Hepatocyte (in vitro differentiated cells): ENCODE data around the gene GULP1. TPM values are rescaled to one million over a fixed set of nuclear protein-coding genes. Genes with fewer than 3 reads are reported as not detected.
A peak's percentile ranks its signal among the peaks of the same experiment; 100 is the strongest.

Experiments
- DNase-seq: peaks from one replicate; pipeline ENCODE4 v3.0.0-alpha.2; 2016; ENCODE audit warnings: low spot score
- H2AFZ ChIP-seq: fragments of 200-600 bp; sonication (generic); 2 replicates; pipeline ENCODE4 v1.6.0; 2016; ENCODE audit warnings: antibody characterized with exemption, mild to moderate bottlenecking
- H3K27ac ChIP-seq: fragments of 200-600 bp; sonication (generic); 2 replicates; pipeline ENCODE4 v1.5.1; 2016; ENCODE audit warnings: mild to moderate bottlenecking
- H3K27me3 ChIP-seq: fragments of 200-600 bp; sonication (generic); 2 replicates; pipeline ENCODE4 v1.6.1; 2016
- H3K36me3 ChIP-seq: fragments of 200-600 bp; sonication (generic); replicated peaks from 2 replicates; pipeline ENCODE4 v1.5.1; 2016; ENCODE audit warnings: low read depth; ENCODE audit not compliant: insufficient read depth
- H3K4me1 ChIP-seq: fragments of 200-600 bp; sonication (generic); 2 replicates; pipeline ENCODE4 v1.5.1; 2016; ENCODE audit warnings: mild to moderate bottlenecking, moderate library complexity; ENCODE audit not compliant: insufficient read depth
- H3K4me2 ChIP-seq: fragments of 200-600 bp; sonication (generic); 2 replicates; pipeline ENCODE4 v1.6.0; 2016
- H3K4me3 ChIP-seq: fragments of 200-600 bp; sonication (generic); 2 replicates; pipeline ENCODE4 v1.5.1; 2016; ENCODE audit warnings: mild to moderate bottlenecking
- H3K79me2 ChIP-seq: fragments of 200-600 bp; sonication (generic); 2 replicates; pipeline ENCODE4 v1.6.0; 2017; ENCODE audit warnings: mild to moderate bottlenecking
- H3K9me2 ChIP-seq: fragments of 200-600 bp; sonication (generic); replicated peaks from 2 replicates; pipeline ENCODE4 v1.6.0; 2017; ENCODE audit warnings: mild to moderate bottlenecking; ENCODE audit not compliant: insufficient read depth
- H3K9me3 ChIP-seq: fragments of 200-600 bp; sonication (generic); 2 replicates; pipeline ENCODE4 v1.5.1; 2016; ENCODE audit warnings: low read depth, mild to moderate bottlenecking
- H4K20me1 ChIP-seq: fragments of 200-600 bp; sonication (generic); 2 replicates; pipeline ENCODE4 v1.6.0; 2016; ENCODE audit warnings: mild to moderate bottlenecking; ENCODE audit not compliant: insufficient read depth, poor library complexity, severe bottlenecking
- CTCF ChIP-seq: fragments of 200-600 bp; sonication (generic); IDR thresholded peaks from 2 replicates; pipeline ENCODE4 v1.5.1; 2016; ENCODE audit warnings: antibody characterized with exemption, mild to moderate bottlenecking; ENCODE audit not compliant: poor library complexity
- EZH2 ChIP-seq: fragments of 200-600 bp; sonication (generic); IDR thresholded peaks from 2 replicates; pipeline ENCODE4 v1.6.1; 2016; ENCODE audit warnings: antibody characterized with exemption, mild to moderate bottlenecking, borderline replicate concordance
- EZH2phosphoT487 ChIP-seq: fragments of 200-600 bp; sonication (generic); IDR thresholded peaks from one replicate; pipeline ENCODE4 v1.6.1; 2018; ENCODE audit warnings: antibody characterized with exemption, mild to moderate bottlenecking, low read depth, moderate library complexity; ENCODE audit not compliant: unreplicated experiment, severe bottlenecking
- WGBS: methylation state at CpG from one replicate; pipeline ENCODE4 v1.1.6; 2016; ENCODE audit warnings: low lambda C conversion rate; ENCODE audit errors: missing lambda C conversion rate; 5-methylcytosine and 5-hydroxymethylcytosine counted together
- polyA plus RNA-seq: library from polyadenylated mRNA; unstranded; fragments of >200 nt; fragmentation: Nextera tagmentation; extraction: Ambion mirVana; gene quantifications from 2 replicates; pipeline ENCODE4 v1.2.1, GENCODE V29; 2016
- total RNA-seq: library from RNA; depleted of rRNA; stranded (reverse); fragments of >200 nt; gene quantifications from 2 replicates; pipeline ENCODE4 v1.2.3, GENCODE V29; 2014

Gene GULP1
- total and polyA plus RNA-seq, 2 experiments from 2014 or later: 55.6 to 135 TPM

DNA sequence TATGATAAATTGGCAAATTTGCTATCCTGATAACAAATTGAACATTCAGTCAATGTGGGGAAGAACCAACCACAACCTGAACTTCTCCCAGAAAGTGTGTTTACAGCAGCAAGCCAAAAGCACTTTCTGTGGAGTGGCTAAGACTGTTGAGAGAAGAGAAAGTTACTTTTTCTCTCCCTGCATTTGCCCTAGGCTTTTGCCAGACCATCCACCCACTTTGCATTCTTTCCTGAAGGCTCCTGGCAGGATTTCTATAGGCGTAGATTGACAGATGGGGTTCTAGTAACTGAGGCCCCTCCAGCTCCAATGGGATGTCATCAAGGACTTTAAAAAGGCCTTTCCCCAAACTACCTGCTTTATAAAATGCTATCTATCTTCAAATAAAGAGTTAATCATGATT is 215.2 kb downstream of the GULP1 start:
- Histone ChIP-seq H3K36me3 (no peaks in the 10 kb centered on the region), H3K27me3 (no peaks in the 10 kb centered on the region), H3K79me2 (no peaks in the 10 kb centered on the region), H3K9me2 (no peaks in the 10 kb centered on the region), H4K20me1 (no peaks in the 10 kb centered on the region), H3K9me3 (no peaks in the 10 kb centered on the region), H3K4me2 (no peak overlapping the region), H2AFZ (no peak overlapping the region), H3K27ac (no peak overlapping the region), H3K4me1 (no peaks in the 10 kb centered on the region), H3K4me3 (no peak overlapping the region)
- 96% methylated on average over 1 of the region's 1 CpG for WGBS
- no peak for DNase-seq
- no peak for TF ChIP-seq EZH2
- no peak for TF ChIP-seq EZH2phosphoT487
- TF ChIP-seq CTCF: no peak

DNA sequence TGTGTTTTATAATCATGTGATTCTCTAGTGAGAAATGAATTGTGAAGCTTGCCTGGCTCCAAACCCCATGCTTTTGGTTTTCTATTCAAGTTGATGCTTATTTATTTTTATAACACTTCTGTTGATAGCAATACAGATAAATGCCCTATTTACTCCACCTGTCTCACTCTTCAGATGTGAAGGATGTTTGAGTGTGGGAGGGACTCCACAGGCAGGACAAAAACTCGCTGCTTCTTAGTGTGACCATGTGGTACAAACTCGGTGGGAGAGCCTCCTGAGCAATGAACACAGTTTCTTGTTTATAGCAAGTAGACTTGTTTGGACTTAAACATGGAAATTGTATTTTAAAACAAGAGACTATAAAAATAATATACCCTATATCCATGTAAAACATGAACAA is 219.7 kb downstream of the GULP1 start:
- no peaks in the 10 kb centered on the region for H3K79me2 ChIP-seq
- H3K4me2 ChIP-seq: no peak overlapping the region
- H4K20me1 ChIP-seq: no peaks in the 10 kb centered on the region
- no peak overlapping the region for H2AFZ ChIP-seq
- H3K4me1 ChIP-seq: no peaks in the 10 kb centered on the region
- 49% methylated on average over 2 of the region's 2 CpGs for WGBS
- H3K9me3 ChIP-seq: no peaks in the 10 kb centered on the region
- no peak overlapping the region for H3K4me3 ChIP-seq
- DNase-seq: no peak
- H3K9me2 ChIP-seq: no peaks in the 10 kb centered on the region
- TF ChIP-seq CTCF (no peak), EZH2 (no peak), EZH2phosphoT487 (no peak)
- no peak overlapping the region for H3K27ac ChIP-seq
- H3K27me3 ChIP-seq: no peaks in the 10 kb centered on the region
- no peaks in the 10 kb centered on the region for H3K36me3 ChIP-seq

GRCh38 chr2:188512456-188512855 is 220.8 kb downstream of the GULP1 start:
- Histone ChIP-seq H3K27me3 (no peaks in the 10 kb centered on the region), H3K9me3 (no peaks in the 10 kb centered on the region), H2AFZ (no peak overlapping the region), H3K27ac (no peak overlapping the region), H3K4me1 (peaks cover 2% of the 10 kb centered on the region), H3K4me2 (no peak overlapping the region), H3K4me3 (no peak overlapping the region), H3K36me3 (no peaks in the 10 kb centered on the region), H4K20me1 (no peaks in the 10 kb centered on the region), H3K79me2 (no peaks in the 10 kb centered on the region), H3K9me2 (no peaks in the 10 kb centered on the region)
- 30% methylated on average over 2 of the region's 2 CpGs for WGBS
- DNase-seq: peak; percentile 52
- no peak for TF ChIP-seq EZH2
- peak; percentile 85 for TF ChIP-seq CTCF

- Histone ChIP-seq H3K27ac (no peak overlapping the region), H3K4me1 (peaks cover 11% of the 10 kb centered on the region), H4K20me1 (no peaks in the 10 kb centered on the region), H3K9me3 (no peaks in the 10 kb centered on the region), H3K9me2 (no peaks in the 10 kb centered on the region), H3K36me3 (no peaks in the 10 kb centered on the region), H3K27me3 (no peaks in the 10 kb centered on the region), H2AFZ (no peak overlapping the region), H3K4me3 (no peak overlapping the region), H3K79me2 (no peaks in the 10 kb centered on the region), H3K4me2 (no peak overlapping the region)
- TF ChIP-seq EZH2 (no peak), EZH2phosphoT487 (no peak), CTCF (no peak)
- WGBS: 89% methylated on average over 1 of the region's 1 CpG
- no peak for DNase-seq
These were observed 224.2 kb downstream of the GULP1 start for GRCh38 chr2:188515918-188516317.
